Suppressor macrophage treated with lipopolysaccharide for 4 hours (primary cell): Measurements from ENCODE around the gene ALG8.
"Not testable (repeated sequence)": the region's sequence is repeated elsewhere in the genome, so short reads cannot be mapped to it uniquely, and the experiment has no call there.

Experiments used
- DNase-seq: peaks from one replicate; pipeline ENCODE4 v3.0.0-alpha.2; 2020

The ALG8 gene

DNA sequence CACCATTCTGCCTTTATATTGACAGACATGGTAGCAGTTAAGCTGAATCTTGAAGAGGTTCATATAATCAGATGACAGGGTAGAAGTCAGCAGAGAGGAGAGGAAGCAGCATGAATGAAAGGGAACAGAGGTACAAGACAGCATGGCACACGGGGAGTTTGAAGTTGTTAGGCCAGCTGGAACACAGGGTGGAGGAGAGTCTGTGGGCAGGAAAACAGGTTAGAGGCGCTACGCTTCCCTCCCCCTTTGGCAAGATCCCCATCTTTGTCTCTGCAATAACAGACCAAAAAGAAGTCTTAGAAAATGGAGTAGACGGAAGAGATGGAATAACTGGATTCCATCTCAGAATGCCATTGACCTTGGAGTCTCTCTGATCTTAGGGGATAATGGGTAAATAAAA lies 39.8 kb downstream of the ALG8 start:
- DNase-seq: no peak

DNA sequence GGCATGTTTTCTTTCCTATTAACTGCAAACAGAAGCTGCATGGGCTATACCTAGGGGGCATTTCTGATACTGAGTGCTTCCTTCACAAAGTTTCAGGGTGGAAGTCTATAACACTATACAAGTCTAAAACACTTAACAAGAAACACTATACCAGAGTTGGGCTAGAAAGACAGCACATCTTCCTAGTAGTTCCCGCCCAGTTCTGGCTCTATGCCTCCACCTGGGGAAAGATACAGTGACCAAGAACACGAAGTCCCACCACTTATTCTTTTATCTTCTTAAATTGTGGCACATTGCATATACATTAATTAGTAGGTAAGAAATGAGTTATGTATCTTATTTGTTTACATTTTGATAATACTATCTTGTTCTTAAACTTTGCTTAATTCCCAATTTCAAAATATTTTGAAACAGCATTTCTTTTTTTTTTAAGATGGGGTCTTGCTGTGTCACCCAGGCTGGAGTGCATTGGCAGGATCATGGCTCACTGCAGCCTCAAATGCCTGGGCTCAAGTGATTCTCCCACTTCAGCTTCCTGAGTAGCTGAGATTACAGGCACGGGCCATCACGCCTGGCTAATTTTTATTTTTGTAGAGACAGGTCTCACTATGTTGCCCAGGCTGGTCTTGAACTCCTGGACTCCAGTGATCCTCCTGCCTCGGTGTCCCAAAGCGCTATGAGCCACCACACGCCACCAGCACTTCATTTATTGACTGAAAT lies 41.6 kb downstream of the ALG8 start:
- no peak for DNase-seq

DNA sequence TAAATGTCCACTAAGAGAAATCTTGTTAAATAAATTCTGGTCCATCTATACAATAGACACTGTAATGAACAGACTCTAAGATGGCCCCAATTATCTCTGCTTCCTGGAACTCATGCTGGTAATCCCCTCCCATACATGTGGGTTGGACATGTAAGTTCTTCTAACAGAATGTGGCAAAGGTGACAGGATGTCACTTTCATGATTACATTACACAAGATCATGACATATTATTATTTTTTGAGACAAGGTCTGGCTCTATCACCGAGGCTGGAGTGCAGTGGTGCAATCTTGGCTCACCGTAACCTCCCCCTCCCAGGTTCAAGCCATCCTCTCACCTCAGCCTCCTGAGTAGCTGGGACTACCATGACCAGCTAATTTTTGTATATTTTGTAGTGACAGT lies 45.2 kb downstream of the ALG8 start:
- DNase-seq: no peak

DNA sequence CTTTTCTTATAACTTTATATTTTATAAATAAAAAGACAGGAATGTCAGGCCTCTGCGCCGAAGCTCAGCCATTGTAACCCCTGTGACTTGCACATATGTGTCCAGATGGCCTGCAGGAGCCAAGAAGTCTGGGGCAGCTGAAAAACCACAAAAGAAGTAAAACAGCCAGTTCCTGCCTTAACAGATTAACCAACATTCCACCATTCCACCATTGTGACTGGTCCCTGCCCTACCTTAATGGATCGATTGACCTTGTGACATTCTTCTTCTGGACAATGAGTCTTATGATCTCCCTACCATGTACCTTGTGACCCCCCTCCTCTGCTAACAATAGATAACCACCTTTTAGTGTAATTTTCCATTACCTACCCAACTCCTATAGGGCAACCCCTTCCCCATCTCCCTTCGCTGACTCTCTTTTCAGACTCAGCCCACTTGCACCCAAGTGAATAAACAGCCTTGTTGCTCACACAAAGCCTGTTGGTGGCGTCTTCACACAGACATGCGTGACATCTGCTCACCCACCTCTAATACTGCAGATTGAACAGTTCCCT lies 52.8 kb downstream of the ALG8 start:
- not testable (repeated sequence) for DNase-seq

DNA sequence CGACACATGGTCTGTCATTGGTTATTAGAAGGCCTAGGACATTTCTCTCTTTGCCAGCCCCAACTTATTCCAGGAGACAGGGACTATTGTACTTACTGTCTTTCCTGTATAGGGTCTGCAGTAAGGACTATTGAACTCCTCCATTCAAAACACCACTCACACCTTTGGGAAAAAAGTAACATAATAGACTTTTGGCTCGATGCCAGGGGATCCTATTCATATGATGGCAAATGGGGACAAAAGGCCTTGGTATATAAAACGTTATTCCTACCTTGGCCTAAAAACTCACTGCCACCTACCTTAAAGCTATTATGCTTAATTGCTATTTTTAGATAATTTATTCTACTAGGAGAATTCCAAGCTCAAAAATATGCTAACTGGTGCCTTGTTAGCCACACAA lies 53.5 kb downstream of the ALG8 start:
- no peak for DNase-seq

DNA sequence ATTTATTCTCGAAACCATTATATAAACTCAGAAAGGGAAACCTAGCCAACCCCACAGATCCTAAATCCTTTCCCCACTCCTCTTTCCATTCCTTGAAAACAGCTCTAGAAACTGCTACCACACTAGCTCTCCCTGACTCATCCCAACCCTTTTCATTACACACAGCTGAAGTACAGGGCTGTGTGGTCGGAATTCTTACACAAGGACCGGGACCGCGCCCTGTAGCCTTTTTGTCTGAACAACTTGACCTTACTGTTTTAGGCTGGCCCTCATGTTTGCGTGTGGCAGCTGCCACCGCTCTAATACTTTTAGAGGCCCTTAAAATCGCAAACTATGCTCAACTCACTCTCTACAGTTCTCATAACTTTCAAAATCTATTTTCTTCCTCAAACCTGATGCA lies 54.9 kb downstream of the ALG8 start:
- DNase-seq: not testable (repeated sequence)

DNA sequence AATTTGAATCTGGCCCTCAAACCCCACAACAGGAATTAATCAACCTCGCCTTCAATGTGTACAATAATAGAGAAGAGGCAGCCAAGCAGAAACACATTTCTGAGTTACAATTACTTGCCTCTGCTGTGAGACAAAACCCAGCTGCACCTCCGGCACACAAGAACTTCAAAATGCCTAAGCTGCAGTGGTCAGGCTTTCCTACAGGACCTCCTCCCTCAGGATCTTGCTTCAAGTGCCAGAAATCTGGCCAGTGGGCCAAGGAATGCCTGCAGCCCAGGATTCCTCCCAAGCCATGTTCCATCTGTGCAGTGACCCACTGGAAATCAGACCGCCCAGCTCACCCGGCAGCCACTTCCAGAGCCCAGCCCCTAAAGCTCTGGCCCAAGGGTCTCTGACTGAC lies 56.4 kb downstream of the ALG8 start:
- no peak for DNase-seq

DNA sequence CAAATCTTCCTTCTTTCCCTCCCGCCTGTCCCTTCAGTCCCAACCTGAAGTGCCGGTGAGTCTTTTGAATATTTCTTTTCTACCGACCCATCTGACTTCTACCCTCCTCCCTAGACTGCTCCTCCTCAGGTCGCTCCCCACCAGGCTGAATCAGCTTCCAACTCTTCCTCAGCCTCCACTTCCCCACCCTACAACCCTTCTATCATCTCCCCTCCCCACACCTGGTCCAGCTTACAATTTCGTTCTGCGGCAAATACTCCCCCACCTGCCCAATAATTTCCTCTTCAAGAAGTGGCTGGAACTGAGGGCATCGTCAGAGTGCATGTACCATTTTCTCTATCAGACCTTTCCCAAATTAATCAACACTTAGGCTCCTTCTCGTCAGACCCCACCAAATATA lies 57.3 kb downstream of the ALG8 start:
- DNase-seq: no peak

DNA sequence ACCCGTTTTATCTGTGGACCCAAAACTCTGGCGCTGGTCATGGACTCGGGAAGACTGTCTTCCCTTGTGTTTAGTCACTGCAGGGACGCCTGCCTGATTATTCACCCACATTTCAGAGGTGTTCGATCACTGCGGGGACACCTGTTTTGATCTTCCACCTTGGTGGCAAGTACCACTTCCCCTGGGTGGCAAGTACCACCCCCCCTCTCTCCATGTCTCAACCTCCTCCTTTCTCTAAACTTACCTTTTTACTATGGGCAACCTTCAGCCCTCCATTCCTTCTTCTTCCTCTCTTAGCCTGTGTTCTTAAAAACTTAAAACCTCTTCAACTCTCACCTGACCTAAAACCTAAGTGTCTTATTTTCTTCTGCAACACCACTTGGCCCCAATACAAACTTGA lies 57.8 kb downstream of the ALG8 start:
- no peak for DNase-seq

DNA sequence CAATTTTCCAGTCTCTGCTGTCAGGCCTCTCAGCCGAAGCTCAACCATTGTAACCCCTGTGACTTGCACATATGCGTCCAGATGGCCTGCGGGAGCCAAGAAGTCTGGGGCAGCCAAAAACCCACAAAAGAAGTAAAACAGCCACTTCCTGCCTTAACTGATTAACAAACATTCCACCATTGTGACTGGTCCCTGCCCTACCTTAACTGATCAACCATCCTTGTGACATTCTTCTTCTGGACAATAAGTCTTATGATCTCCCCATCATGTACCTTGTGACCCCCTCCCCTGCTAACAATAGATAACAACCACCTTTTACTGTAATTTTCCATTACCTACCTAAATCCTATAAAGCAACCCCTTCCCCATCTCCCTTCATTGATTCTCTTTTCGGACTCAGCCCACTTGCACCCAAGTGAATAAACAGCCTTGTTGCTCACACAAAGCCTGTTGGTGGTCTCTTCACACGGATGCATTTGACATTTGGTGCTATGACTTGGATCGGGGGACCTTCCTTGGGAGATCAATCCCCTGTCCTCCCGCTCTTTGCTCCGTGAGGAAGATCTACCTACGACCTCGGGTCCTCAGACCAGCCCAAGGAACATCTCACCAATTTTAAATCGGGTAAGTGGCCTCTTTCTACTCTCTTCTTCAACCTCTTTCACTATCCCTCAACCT lies 58.5 kb downstream of the ALG8 start:
- DNase-seq: no peak

DNA sequence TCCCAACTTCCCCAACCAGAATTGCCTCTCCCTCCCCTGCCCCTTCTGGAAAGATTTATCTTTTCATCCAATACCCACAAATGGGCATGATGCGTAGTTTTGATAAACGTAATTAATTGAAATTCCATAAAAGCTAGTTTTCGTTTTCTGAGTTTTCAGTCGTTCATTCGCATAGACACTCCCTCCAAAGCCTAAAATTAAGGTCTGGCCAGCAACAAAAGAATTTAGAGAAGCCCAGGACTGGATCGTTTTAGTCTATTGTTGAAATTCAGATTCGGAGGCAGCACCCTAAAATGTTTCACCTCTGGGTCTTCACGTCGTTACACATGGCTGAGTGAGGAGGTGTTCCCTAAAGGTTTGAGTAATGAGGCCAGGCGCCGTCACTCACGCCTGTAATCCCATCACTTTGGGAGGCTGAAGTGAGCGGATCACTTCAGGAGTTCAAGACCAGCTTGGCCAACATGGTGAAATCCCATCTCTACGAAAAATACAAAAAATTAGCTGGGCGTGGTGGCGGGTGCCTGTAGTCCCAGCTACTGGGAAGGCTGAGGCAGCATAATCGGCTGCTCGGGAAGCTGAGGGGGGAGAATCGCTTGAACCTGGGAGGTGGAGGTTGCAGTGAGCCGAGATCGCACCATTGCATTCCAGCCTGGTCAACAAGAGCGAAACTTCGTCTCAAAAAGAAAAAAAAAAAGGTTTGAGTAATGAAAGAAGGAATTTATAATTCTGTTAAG lies 59.2 kb downstream of the ALG8 start:
- DNase-seq: no peak

DNA sequence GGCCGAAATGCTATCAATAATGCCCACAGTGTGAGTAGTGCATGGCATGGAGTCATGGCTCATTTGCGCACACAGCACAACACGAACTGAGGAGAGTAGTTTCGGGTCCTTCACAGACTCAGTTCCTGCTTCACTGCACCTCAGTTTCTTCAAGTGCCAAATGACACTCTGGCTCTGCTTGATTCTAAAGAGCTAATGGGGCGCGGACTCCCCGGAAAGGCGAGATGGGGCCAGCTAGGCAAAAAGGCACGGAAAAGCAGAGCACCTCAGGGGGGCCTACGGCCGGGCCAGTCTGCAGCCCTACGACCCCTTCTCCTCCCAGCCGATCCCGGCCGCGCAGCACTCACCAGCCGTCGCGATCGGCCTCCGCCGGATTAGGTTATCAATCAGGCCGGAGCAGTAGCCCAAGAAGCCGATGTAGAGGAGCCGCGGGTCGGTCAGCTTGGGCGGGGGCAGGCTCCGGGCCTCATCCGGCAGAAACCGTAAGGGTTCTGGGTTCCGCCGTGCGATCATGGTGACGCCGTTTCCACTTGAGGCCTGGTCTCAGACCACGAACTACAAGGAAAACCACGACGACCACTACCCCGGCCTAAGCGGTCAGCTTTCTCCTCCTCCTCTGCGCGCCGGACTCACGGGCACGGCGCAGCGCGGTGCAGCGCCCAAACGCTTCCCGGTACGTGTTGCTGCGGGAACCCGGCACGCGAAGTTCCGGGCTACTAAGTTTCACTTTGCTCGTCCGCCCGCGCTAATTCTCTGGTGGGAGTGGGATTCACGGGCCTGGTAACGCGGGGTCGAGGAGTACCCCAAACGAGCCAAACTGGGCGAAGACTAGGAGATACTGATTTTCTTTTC lies 60.0 kb downstream of the ALG8 start, which contains the start of gene NDUFC2:
Gene NDUFC2, minus strand, starts transcription at position 631 of the 852 bp plus-strand sequence. Its CDS starts 118 bp downstream, at position 513.
- DNase-seq: peak; percentile 89

DNA sequence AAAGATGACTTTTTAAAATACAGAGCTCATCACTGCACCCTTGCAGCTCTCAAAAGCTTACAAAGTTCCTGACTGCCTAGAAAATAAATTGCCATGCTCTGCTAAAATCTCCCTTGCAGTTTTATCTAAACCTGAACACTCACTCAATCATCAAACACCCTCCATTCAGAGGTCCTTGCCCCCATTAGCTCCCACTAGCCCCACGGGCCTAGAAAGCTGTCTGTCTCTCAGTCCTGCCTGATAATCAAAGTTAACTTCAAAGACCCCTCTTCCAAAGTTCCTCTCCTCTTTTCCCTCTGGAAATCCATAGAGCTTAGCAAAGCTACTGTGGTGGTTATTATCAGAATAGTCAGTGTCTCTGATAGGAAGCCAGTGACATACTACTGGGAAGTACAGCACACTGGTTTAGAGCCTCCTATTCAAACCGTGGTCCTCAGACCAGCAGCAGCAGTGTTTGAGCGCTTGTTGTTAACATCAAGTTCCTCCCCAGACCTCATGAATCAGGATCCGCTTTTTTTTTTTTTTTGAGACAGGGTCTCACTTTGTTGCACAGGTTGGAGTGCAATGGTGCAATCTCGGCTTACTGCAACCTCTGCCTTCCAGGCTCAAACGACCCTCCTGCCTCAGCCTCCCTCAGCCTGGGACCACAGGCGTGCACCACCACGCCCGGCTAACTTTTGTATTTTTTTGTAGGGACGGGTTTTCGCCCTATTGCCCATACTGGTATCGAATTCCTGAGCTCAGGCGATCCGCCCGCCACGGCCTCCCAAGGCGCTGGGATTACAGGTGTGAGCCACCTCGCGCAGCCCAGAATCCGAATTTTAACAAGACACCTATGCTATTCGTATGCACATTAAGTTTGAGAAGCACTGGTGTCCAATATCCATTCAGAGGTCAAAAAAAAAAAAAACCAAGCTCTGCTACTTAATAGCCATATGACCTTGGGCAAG lies 60.9 kb downstream of the ALG8 start:
- DNase-seq: peak; percentile 16

DNA sequence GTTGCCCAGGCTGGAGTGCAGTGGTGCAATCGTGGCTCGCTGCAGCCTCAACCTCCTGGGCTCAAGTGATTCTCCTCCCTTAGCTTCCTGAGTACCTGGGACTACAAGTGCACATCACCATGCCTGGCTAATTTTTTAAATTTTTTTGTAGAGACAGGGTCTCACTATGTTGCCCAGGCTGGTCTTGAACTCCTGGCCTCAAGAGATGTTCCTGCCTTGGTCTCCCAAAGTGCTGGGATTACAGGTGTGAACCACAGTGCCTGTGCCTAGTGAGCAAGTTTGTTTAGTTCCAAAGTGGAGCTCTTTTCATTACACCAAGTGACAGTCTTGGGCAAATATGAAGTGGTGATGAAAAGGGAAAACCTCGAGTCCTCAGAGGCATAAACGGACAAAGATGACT lies 61.8 kb downstream of the ALG8 start:
- DNase-seq: not testable (repeated sequence)

DNA sequence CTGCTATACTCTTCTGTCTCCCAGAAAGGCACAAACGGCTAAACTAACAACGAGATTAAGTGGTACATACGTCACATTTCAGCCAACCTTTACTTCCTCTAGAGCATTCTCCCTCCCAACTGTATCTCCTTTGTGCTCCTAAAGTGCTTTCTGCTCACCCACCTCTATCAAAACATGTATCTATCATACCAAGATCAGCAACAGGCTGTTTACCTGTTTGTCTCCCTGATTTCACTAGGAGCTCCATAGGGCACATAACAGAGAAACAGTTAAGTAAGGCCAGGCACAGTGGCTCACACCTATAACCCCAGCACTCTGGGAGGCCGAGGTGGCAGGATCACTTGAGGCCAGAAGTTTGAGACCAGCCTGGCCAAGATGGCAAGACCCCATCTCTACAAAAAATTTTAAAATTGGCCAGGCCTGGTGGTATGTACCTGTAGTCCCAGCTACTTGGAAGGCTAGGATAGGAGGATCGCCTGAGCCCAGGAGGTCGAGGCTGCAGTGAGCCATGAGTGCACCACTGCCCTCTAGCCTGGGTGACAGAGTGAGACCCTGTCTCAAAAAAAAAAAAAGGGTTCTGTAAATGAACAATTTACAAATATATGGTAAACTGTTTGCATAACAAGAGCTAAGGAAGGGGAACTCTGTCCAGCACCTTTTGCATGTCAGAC lies 62.6 kb downstream of the ALG8 start:
- no peak for DNase-seq

DNA sequence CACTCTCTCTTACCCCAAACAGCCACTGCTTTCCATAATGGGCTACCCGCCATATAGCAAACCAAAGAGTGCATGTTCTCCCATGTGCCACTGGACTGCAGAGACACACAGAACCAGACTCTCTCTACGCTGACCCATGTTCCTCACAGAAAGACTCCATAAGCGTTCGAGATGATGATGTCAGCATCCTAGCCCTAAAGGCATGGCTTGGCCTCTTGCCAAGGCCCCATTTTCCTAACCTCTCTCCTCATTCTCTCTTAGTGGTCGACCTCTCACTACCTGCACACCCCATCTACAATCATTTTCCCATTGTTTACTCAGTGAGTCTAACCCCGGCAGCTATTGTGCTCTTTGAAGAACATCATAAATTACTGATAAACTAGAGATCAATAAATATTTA lies 64.7 kb downstream of the ALG8 start:
- DNase-seq: no peak

DNA sequence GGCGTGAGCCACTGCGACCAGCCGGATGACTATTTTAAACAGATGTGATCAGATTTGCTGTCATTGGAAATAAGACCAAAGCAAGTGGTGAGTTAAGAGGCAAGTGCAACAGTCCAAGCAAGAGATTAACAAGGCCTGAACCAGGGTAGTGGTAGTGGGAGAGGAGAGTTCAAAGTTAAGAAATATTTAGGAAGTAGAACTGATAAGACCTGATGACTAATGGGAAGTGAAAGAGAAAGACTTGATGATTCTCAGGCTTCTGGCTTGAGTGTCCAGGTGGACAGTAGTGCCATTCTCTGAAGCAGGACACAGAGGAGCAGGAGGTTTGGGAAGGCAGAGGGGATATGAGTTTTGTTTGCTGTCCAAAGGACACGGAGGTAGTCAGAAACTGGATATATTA lies 67.0 kb downstream of the ALG8 start:
- DNase-seq: no peak

DNA sequence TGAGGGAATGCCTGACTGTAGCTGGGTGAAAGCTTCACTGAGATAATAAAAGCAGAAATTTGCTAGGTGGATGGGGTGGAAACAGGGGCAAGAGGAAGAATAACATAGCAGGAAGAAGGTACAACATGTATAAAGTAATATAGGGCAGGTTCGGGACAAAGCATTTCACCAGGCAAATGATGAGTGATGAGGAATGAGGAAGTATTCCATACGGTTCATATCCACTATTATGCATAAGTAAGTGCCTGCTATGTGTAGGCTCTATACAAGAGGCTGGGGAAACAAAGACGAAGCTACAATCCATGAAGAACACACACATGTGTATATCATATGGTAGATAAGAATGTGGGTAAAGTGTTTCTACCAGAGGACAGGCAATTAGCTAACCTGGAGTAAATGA lies 67.7 kb downstream of the ALG8 start:
- no peak for DNase-seq

DNA sequence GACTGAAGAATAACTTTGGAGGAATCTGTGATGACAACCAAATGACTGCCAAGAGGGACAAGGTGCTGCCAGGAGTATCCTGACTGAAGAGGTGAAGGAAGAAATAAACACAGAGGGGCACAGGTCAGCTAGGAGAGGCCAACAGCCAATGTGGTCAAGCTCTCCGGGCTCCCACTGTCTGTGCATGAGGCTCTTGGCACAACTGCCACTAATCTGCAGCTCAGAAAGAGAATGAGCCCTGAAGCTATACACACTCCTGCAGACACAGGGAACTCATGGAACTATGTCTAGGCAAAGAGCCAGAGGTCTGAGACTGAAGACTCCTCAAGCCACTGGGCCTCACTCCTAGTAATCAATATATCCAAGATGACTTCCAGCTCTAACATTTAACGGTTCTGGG lies 68.8 kb downstream of the ALG8 start:
- no peak for DNase-seq

DNA sequence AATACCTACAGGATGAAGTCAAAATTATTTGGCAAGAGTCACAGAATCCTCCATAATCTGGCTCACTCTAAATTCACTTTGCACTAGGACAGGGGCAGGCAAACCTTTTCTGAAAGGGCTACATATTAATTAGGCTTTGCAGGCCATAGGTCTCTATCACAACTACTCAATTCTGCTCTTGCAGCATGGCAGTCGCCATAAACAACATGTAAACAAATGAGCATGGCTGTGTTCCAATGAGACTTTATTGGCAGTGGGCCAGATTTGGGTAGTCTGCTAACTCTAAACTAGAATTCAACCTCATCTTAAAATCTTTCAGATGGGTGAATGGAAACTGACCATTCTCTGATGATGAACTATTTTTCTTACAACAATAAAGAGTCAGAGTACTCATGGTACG lies 70.0 kb downstream of the ALG8 start:
- DNase-seq: no peak

DNA sequence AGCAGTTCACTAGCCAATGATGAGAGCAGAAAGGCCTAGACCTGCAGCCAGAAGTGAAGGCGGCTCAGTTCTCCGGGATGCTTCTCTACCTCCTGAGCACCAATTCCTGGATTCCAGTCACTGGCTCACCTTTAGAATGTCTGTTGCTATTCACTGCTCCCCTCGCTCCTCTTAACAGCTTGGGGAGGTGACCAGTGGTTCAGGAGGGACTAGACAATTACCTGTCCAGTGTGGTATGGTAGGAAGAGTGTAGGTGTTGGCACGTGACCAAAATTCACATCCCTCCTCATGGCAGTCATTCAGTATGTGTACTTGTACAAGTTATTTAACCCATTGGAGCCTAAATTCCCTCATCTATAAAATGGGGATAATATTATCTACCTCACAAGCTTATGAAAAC lies 71.7 kb downstream of the ALG8 start:
- no peak for DNase-seq
